SHP77 treated with DMSO at 0.1 percent for 48 hours (cell line): ENCODE data around the gene SLC2A2.
"Not testable (repeated sequence)": the region's sequence is repeated elsewhere in the genome, so short reads cannot be mapped to it uniquely, and the experiment has no call there.

Experiments used
- DNase-seq: peaks from one replicate; lab custom pipeline; 2025; lab: John Stamatoyannopoulos, UW

Gene SLC2A2

GRCh38 chr3:170988378-170988777, 38.1 kb downstream of the SLC2A2 start:
- no peak for DNase-seq

- no peak for DNase-seq
Observed at GRCh38 chr3:170985304-170985703, 41.2 kb downstream of the SLC2A2 start.

DNA sequence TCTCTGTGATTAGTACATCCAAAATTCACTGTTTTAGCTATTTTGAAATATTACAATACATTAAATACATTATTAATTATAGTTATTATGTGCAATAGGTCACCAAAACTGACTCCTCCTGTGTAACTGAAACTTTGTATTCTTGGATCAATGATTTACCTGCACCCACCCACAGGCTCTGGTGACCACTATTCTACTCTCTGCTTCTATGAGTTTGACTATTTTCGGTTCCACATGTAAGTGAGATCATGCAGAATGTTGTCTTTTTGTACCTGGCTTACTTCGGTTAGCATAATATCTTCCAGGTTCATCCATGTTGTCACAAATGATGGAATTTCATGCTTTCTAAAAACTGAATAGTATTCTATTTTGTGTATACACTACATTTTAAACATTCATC, 43.8 kb downstream of the SLC2A2 start:
- DNase-seq, result no peak

DNA sequence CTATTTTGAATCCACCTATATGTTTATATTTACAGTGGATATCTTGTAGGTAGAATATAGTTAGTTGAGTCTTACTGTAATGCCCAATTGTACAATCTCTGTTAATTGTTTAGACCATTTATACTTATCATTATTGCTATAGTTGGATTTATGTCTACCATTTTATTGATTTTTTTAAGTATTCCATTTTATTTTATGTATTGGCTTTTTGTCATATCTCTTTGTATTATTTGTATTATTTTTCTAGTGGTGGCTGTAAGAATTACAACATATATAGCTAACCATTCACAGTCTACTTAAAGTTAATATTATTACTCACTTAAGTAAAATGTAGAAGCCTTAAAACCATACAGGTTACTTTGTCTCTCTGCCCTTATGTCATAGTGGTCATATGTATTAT, 46.1 kb downstream of the SLC2A2 start:
- DNase-seq, result no peak

GRCh38 chr3:170977949-170978745, 48.4 kb downstream of the SLC2A2 start:
- DNase-seq, result no peak

GRCh38 chr3:170976190-170976519, 50.4 kb downstream of the SLC2A2 start:
- no peak for DNase-seq

DNA sequence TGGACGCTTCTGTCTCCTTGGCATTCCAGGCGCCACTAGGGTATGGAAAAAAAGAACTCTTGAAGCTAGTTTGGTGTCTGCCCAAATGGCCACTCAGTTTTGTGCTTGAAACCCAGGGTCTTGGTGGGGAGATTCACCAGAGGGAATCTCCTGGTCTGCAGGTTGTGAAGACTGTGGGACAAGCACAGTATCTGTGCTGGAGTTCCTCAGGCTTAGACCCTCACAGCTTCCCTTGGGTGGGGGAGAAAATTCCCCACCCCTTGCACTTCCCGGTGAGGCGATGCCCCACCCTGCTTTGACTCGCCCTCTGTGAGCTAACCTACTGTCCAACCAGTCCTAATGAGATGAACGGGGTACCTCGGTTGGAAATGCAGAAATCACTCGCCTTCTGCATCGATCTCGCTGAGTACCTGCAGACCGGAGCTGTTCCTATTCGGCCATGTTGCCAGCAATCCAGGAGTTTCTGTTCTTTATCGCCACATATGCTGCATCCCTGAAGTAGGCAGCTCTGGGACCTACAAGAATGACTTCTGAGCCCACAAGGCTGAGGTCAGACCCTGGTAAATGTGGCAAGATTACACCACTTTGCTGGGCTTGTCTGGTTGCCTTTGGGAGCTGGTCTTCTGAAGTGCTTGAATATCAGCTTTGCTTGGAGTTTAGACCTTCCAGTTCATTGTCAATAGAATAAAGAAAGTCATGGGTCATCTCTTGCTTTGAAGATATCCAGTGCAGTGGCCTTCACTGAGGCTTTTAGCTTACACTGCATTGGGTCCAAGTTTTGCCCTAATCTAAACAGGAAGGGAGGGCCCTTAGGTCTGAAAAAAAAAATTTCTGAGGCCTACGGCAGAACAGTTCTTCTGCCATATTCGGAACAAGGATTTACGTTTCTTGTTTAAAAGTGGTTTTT, 51.0 kb downstream of the SLC2A2 start:
- no peak for DNase-seq

DNA sequence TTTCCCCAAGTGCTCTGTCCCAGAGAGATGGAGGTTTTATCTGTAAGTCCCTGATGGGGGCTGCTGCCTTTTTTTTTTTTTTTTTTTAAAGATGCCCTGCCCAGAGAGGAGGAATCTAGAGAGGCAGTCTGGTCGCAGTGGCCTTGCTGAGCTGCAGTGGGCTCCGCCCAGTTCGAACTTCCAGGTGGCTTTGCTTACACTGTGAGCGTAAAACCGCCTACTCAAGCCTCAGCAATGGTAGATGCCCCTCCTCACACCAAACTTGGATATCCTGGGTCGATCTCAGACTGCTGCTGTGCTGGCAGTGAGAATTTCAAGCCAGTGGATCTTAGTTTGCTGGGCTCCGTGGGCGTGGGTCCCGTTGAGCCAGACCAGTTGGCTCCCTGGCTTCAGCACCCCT, 51.6 kb downstream of the SLC2A2 start:
- no peak for DNase-seq

GRCh38 chr3:170972917-170973316, 53.6 kb downstream of the SLC2A2 start:
- DNase-seq, result not testable (repeated sequence)

- no peak for DNase-seq
Observed at GRCh38 chr3:170967126-170967525, 59.4 kb downstream of the SLC2A2 start.

- no peak for DNase-seq
Observed at GRCh38 chr3:170966495-170966894, 60.0 kb downstream of the SLC2A2 start.

GRCh38 chr3:170962411-170962810, 64.1 kb downstream of the SLC2A2 start:
- DNase-seq, result no peak

DNA sequence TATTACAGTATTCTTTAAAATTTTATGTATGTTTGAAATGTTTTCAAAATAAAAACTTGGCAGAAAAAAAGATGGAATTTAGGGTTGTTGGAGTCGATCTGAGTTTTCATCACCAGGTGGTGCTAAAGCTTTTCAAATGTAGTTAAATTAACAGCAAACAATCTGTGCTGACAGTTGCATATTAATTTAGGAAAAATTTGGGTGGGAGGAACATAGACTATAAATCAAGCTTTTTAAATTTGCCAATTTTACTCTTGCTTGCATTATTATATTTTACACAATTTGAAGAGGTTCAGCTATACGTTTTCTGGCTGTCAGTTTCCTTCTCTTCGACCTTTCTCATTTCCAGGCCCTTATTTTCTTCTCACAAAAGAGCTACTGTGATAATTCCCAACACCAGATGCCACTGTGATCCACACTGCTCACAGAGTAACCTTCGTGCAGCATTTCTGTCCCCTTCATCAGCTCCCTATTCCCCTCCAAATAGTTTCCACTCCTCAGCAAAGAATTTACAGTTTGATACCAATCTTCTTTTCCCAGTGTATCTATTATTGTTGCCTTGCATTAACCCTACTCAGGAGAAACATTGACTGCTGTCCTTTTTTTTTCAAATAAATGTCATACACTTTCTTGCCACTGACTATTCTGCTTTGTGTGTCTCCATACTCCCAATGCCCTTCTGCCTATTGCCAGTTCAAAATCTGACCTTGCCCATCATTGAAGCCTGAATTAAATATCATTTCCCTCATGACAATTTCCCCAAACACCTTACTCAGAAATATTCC, 64.7 kb downstream of the SLC2A2 start:
- DNase-seq, result no peak

GRCh38 chr3:170959457-170959856, 67.1 kb downstream of the SLC2A2 start:
- DNase-seq, result no peak

GRCh38 chr3:170956647-170957046, 69.9 kb downstream of the SLC2A2 start:
- DNase-seq, result no peak

DNA sequence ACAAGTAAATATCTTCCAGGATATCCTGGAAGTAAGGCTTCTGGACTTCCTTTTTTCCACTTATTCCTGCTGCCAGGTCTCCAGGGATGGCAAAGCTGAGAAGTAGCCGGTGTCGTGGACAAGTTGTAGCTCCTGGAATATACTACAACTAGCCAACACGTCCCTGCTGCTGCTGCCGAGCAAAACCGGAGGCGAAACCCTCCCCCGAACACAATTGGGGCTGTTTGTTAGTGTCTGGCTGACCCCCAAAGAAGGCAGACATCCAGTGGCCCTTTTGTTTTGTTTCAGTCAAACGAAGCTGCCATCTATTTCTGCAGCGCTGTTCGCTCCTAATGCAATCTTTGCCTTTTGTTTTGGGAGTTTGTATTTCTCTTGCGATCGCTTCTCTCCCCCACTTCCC, 72.8 kb downstream of the SLC2A2 start:
- DNase-seq, result no peak

DNA sequence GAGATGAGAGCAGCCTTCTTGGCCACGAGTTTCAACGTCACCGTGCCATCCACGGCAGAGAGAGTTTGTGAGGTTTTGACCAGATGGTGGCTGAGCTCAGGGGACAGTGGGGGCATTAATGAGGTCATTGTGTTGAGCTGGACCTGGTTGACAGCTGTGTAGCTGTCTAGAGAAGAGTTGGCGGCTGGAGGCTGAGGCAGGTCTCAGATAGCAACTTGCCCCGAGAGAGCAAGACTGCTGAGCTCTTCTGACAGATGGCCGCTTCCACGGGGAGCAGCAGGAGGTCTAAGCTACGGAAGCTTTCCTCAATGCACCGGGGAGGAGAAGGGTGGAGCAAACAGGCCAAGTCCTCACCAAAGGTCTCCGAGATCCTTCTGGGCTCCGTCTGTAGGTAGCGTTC, 73.3 kb downstream of the SLC2A2 start:
- no peak for DNase-seq

DNA sequence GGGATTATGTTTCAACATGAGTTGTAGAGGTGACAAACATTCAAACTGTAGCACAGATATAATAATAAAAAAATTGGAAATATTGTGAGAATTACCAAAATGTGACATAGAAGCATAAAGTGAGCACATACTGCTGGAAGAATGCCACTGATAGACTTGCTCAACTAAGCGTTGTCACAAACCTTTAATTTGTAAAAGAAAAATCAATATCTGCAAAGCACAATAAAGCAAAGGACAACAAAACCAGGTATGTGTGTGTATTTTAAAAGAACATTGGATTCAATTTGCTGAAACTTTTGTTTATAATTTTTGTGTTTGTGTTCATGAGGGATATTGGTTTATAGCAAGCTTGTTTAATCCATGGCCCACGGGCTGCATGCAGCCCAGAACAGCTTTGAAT, 77.3 kb downstream of the SLC2A2 start:
- DNase-seq, result no peak

DNA sequence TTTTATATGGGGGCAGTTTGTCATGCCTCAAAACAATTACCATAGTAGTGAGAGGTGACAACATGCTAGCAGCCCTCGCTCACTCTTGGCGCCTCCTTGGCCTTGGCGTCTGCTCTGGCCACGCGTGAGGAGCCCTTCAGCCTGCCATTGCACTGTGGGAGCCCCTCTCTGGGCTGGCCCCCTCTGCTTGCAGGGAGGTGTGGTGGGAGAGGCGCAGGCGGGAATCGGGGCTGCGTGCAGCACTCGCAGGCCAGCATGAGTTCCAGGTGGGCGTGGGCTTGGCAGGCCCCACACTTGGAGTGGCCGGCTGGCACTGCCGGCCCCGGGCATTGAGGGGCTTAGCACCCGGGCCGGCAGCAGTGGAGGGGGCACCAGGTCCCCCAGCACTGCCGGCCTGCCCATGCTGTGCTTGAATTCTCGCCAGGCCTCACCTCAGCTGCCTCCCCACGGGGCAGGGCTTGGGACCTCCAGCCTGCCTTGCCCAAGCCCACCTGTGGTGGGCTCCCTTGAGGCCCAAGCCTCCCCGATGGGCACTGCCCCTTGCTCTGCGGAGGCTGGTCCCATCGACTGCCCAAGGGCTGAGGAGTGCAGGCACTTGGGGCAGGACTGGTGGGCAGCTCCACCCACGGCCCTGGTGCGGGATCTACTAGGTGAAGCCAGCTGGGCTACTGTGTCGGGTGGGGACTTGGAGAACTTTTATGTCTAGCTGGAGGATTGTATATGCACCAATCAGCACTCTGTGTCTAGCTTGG, 79.3 kb downstream of the SLC2A2 start:
- no peak for DNase-seq
